ENCODE measurements around the gene PDE6A. TPM values are rescaled to one million over a fixed set of nuclear protein-coding genes. Genes with fewer than 3 reads are reported as not detected.

PDE6A gene
- total and polyA plus RNA-seq, 2 of the 13 experiments (the other 11 are each of a cell fraction or from before 2014, with no cell fraction given) = 0.01 TPM; not detected in 1

- TF ChIP-seq HHEX (CRISPR knock-in tag; IDR thresholded peaks at IDR 0.05) = no peak
- TF ChIP-seq ZNF276 (CRISPR knock-in tag; IDR thresholded peaks at IDR 0.05; ENCODE audit: low read depth) = no peak
- TF ChIP-seq ZBTB38 (CRISPR knock-in tag; IDR thresholded peaks at IDR 0.05) = peak; percentile 47; the same call in 1 of the 2 replicates
- TF ChIP-seq PTBP1 (IDR thresholded peaks at IDR 0.05; ENCODE audit: low read depth, low read length, poor library complexity, severe bottlenecking) = no peak
- no peak for TF ChIP-seq ZBTB7A (CRISPR knock-in tag; IDR thresholded peaks at IDR 0.05)
- TF ChIP-seq, protein P1, sequence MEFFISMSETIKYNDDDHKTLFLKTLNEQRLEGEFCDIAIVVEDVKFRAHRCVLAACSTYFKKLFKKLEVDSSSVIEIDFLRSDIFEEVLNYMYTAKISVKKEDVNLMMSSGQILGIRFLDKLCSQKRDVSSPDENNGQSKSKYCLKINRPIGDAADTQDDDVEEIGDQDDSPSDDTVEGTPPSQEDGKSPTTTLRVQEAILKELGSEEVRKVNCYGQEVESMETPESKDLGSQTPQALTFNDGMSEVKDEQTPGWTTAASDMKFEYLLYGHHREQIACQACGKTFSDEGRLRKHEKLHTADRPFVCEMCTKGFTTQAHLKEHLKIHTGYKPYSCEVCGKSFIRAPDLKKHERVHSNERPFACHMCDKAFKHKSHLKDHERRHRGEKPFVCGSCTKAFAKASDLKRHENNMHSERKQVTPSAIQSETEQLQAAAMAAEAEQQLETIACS (CRISPR knock-in tag; IDR thresholded peaks at IDR 0.05) = no peak
- TF ChIP-seq, protein P2, sequence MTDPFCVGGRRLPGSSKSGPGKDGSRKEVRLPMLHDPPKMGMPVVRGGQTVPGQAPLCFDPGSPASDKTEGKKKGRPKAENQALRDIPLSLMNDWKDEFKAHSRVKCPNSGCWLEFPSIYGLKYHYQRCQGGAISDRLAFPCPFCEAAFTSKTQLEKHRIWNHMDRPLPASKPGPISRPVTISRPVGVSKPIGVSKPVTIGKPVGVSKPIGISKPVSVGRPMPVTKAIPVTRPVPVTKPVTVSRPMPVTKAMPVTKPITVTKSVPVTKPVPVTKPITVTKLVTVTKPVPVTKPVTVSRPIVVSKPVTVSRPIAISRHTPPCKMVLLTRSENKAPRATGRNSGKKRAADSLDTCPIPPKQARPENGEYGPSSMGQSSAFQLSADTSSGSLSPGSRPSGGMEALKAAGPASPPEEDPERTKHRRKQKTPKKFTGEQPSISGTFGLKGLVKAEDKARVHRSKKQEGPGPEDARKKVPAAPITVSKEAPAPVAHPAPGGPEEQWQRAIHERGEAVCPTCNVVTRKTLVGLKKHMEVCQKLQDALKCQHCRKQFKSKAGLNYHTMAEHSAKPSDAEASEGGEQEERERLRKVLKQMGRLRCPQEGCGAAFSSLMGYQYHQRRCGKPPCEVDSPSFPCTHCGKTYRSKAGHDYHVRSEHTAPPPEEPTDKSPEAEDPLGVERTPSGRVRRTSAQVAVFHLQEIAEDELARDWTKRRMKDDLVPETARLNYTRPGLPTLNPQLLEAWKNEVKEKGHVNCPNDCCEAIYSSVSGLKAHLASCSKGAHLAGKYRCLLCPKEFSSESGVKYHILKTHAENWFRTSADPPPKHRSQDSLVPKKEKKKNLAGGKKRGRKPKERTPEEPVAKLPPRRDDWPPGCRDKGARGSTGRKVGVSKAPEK (CRISPR knock-in tag; IDR thresholded peaks at IDR 0.05; ENCODE audit: borderline replicate concordance) = no peak
- no peak for TF ChIP-seq MED8 (CRISPR knock-in tag; IDR thresholded peaks at IDR 0.05; ENCODE audit: insufficient replicate concordance)
- no peak for TF ChIP-seq CCAR2 (optimal IDR thresholded peaks at IDR 0.05; ENCODE audit: low read depth, low read length)
- TF ChIP-seq ZNF773 (CRISPR knock-in tag; IDR thresholded peaks at IDR 0.05; ENCODE audit: borderline replicate concordance) = no peak
- TF ChIP-seq SP1 (IDR thresholded peaks at IDR 0.05) = no peak
- peak; percentile 30; the same call in 1 of the 2 replicates for TF ChIP-seq SP1 (CRISPR knock-in tag; IDR thresholded peaks at IDR 0.05)
- no peak for TF ChIP-seq ZNF3 (CRISPR knock-in tag; IDR thresholded peaks at IDR 0.05)
- TF ChIP-seq PHF5A (CRISPR knock-in tag; IDR thresholded peaks at IDR 0.05; ENCODE audit: low read depth, unreplicated experiment) = no peak
- TF ChIP-seq HIC2 (CRISPR knock-in tag; IDR thresholded peaks at IDR 0.05; ENCODE audit: low read depth) = no peak; the same call in 1 of the 2 replicates
- TF ChIP-seq ZIK1 (CRISPR knock-in tag; IDR thresholded peaks at IDR 0.05; ENCODE audit: borderline replicate concordance, low read depth) = no peak
- peak; percentile 27; the same call in 1 of the 2 replicates for TF ChIP-seq ARNT2 (CRISPR knock-in tag; IDR thresholded peaks at IDR 0.05; ENCODE audit: low read depth)
- no peak for TF ChIP-seq KDM6A (CRISPR knock-in tag; IDR thresholded peaks at IDR 0.05; ENCODE audit: low read depth)
- TF ChIP-seq CHCHD3 (CRISPR knock-in tag; IDR thresholded peaks at IDR 0.05) = no peak
- TF ChIP-seq TIGD3 (CRISPR knock-in tag; IDR thresholded peaks at IDR 0.05; ENCODE audit: borderline replicate concordance) = no peak
Measured at GRCh38 chr5:149960272-149961185, 15.9 kb upstream of the PDE6A start, which contains the start of gene SLC26A2 (continued).
